Erythroblast (primary cell): ENCODE results near the gene NUDT12.

Experiments
- GATA1 ChIP-seq: IDR thresholded peaks from 2 replicates; pipeline ENCODE4 v1.6.1; 2011; ENCODE audit warnings: low read depth, mild to moderate bottlenecking, control low read depth, low read length, moderate library complexity
- POLR2A ChIP-seq: IDR thresholded peaks from 2 replicates; pipeline ENCODE4 v1.6.1; 2011; ENCODE audit warnings: mild to moderate bottlenecking, low read length

DNA sequence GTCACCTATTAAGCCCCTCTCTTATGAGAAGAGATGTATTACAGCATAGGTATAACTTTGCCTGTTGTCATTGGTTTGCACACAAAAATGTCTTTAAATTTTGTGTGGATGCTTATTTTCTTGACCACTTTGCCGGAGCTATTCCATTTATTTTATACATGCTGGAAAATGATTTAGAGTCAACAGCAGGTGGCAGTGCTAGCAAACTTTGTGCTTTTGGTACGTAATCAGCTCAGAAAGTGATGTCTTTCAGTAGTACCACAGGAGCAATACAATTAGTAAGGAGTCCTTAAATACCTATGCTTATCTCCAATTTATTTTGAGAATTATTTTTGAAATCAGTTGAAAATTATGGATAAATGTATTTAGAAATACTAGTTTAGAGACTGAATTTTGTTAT is 19.8 kb upstream of the NUDT12 start:
- TF ChIP-seq POLR2A (no peak), GATA1 (no peak)
